Loucy (cell line): ENCODE measurements around the gene FMNL2.

Source experiments
- H2AFZ ChIP-seq: fragments of 200-600 bp; sonication (generic); 2 replicates; pipeline ENCODE4 v1.6.0; 2016; ENCODE audit warnings: antibody characterized with exemption, mild to moderate bottlenecking, low read length, moderate library complexity
- H3F3A ChIP-seq: fragments of 200-600 bp; 2 replicates; pipeline ENCODE4 v1.6.0; 2016; ENCODE audit warnings: antibody characterized with exemption, low read depth, mild to moderate bottlenecking
- H3K27me3 ChIP-seq: fragments of 200-600 bp; sonication (generic); 2 replicates; pipeline ENCODE4 v1.6.1; 2014; ENCODE audit warnings: low read length, mild to moderate bottlenecking; ENCODE audit not compliant: insufficient read depth, poor library complexity, severe bottlenecking
- H3K36me3 ChIP-seq: fragments of 200-600 bp; sonication (generic); 2 replicates; pipeline ENCODE4 v1.6.1; 2016; ENCODE audit warnings: low read length; ENCODE audit not compliant: insufficient read depth
- H3K4me1 ChIP-seq: fragments of 200-600 bp; sonication (generic); 2 replicates; pipeline ENCODE4 v1.5.1; 2014; ENCODE audit warnings: low read length, mild to moderate bottlenecking; ENCODE audit not compliant: insufficient read depth, poor library complexity, severe bottlenecking
- H3K4me2 ChIP-seq: fragments of 200-600 bp; sonication (generic); 2 replicates; pipeline ENCODE4 v1.6.0; 2014; ENCODE audit warnings: antibody characterized with exemption, low read length, low read depth, mild to moderate bottlenecking; ENCODE audit not compliant: poor library complexity, severe bottlenecking
- H3K4me3 ChIP-seq: fragments of 200-600 bp; sonication (generic); 2 replicates; pipeline ENCODE4 v1.5.1; 2014; ENCODE audit warnings: low read length, mild to moderate bottlenecking, mixed read lengths; ENCODE audit not compliant: poor library complexity, severe bottlenecking
- H3K79me2 ChIP-seq: fragments of 200-600 bp; sonication (generic); 2 replicates; pipeline ENCODE4 v1.6.1; 2014; ENCODE audit warnings: low read length; ENCODE audit not compliant: insufficient read depth
- H3K9ac ChIP-seq: fragments of 200-600 bp; sonication (generic); 2 replicates; pipeline ENCODE4 v1.6.0; 2014; ENCODE audit warnings: mild to moderate bottlenecking, low read depth, low read length, moderate library complexity; ENCODE audit not compliant: poor library complexity, severe bottlenecking
- H3K9me2 ChIP-seq: fragments of 200-600 bp; sonication (generic); replicated peaks from 2 replicates; pipeline ENCODE4 v1.6.1; 2016; ENCODE audit warnings: low read depth, low read length, mixed read lengths
- H3K9me3 ChIP-seq: fragments of 200-600 bp; sonication (generic); 2 replicates; pipeline ENCODE4 v1.6.1; 2014; ENCODE audit warnings: mild to moderate bottlenecking, antibody characterized with exemption, low read length, low read depth; ENCODE audit not compliant: insufficient read depth
- H4K20me1 ChIP-seq: fragments of 200-600 bp; sonication (generic); 2 replicates; pipeline ENCODE4 v1.6.0; 2014; ENCODE audit warnings: antibody characterized with exemption, low read length, mild to moderate bottlenecking; ENCODE audit not compliant: insufficient read depth, poor library complexity, severe bottlenecking
- CTCF ChIP-seq: fragments of 200-600 bp; sonication (generic); conservative IDR thresholded peaks from 2 replicates; pipeline ENCODE4 v1.5.1; 2014; ENCODE audit warnings: mild to moderate bottlenecking, antibody characterized with exemption, low read length
- EZH2phosphoT487 ChIP-seq: fragments of 200-600 bp; IDR thresholded peaks from 2 replicates; pipeline ENCODE4 v1.6.1; 2018; ENCODE audit warnings: antibody characterized with exemption, mild to moderate bottlenecking, moderate library complexity, borderline replicate concordance

FMNL2 gene

GRCh38 chr2:152571048-152571766 is 236.2 kb downstream of the FMNL2 start:
- Histone ChIP-seq H3K4me3 (no peak overlapping the region), H3K4me2 (no peak overlapping the region), H3K27me3 (no peaks in the 10 kb centered on the region), H4K20me1 (no peaks in the 10 kb centered on the region), H3K36me3 (no peaks in the 10 kb centered on the region), H3K9me2 (no peaks in the 10 kb centered on the region), H3K79me2 (no peaks in the 10 kb centered on the region), H3K4me1 (no peaks in the 10 kb centered on the region), H2AFZ (no peak overlapping the region), H3F3A (no peaks in the 10 kb centered on the region), H3K9ac (no peak overlapping the region), H3K9me3 (no peaks in the 10 kb centered on the region)
- TF ChIP-seq CTCF, result no peak
- TF ChIP-seq EZH2phosphoT487, result no peak

- H3K9me3 ChIP-seq, result no peaks in the 10 kb centered on the region
- H3K79me2 ChIP-seq, result no peaks in the 10 kb centered on the region
- no peak overlapping the region for H2AFZ ChIP-seq
- no peak overlapping the region for H3K4me2 ChIP-seq
- H3K9me2 ChIP-seq, result no peaks in the 10 kb centered on the region
- no peak overlapping the region for H3K4me3 ChIP-seq
- TF ChIP-seq EZH2phosphoT487 (no peak), CTCF (no peak)
- no peaks in the 10 kb centered on the region for H4K20me1 ChIP-seq
- no peaks in the 10 kb centered on the region for H3K27me3 ChIP-seq
- no peak overlapping the region for H3K9ac ChIP-seq
- no peaks in the 10 kb centered on the region for H3F3A ChIP-seq
- no peaks in the 10 kb centered on the region for H3K36me3 ChIP-seq
- H3K4me1 ChIP-seq, result no peaks in the 10 kb centered on the region
Measured at GRCh38 chr2:152572031-152572430, 237.1 kb downstream of the FMNL2 start.

- H2AFZ ChIP-seq, result no peak overlapping the region
- no peaks in the 10 kb centered on the region for H3F3A ChIP-seq
- no peaks in the 10 kb centered on the region for H3K9me3 ChIP-seq
- no peaks in the 10 kb centered on the region for H3K4me1 ChIP-seq
- H3K79me2 ChIP-seq, result no peaks in the 10 kb centered on the region
- H3K9me2 ChIP-seq, result no peaks in the 10 kb centered on the region
- TF ChIP-seq EZH2phosphoT487 (no peak), CTCF (no peak)
- no peaks in the 10 kb centered on the region for H3K36me3 ChIP-seq
- H4K20me1 ChIP-seq, result no peaks in the 10 kb centered on the region
- H3K27me3 ChIP-seq, result no peaks in the 10 kb centered on the region
- H3K4me2 ChIP-seq, result no peak overlapping the region
- no peak overlapping the region for H3K4me3 ChIP-seq
- H3K9ac ChIP-seq, result no peak overlapping the region
Measured at GRCh38 chr2:152573168-152573567, 238.2 kb downstream of the FMNL2 start.
